Measurements from ENCODE around the gene ADAMTSL4.

The ADAMTSL4 gene

GRCh38 chr1:150545486-150546032 lies 3.6 kb upstream of the ADAMTSL4 start:
- Histone ChIP-seq H3K36me3 (ENCODE audit: control insufficient read depth, insufficient read depth, low read length) (no peaks in the 10 kb centered on the region), H3K27me3 (ENCODE audit: insufficient read depth, low read length, poor library complexity) (no peaks in the 10 kb centered on the region), H2BK120ac (ENCODE audit: low read depth, low read length) (no peak overlapping the region), H4K8ac (ENCODE audit: low read depth, low read length) (no peak overlapping the region), H3K4me3 (ENCODE audit: low read length) (no peak overlapping the region), H3K9ac (ENCODE audit: low read length) (no peak overlapping the region), H3K4ac (ENCODE audit: low read depth, low read length) (no peak overlapping the region), H2BK15ac (replicated peaks; ENCODE audit: low read depth) (no peak overlapping the region), H3K79me2 (ENCODE audit: control insufficient read depth, insufficient read depth, low read length) (no peaks in the 10 kb centered on the region), H2AK5ac (ENCODE audit: low read length) (no peak overlapping the region), H4K5ac (ENCODE audit: low read length) (no peak overlapping the region), H3K79me1 (ENCODE audit: low read length) (no peaks in the 10 kb centered on the region), H3K4me2 (ENCODE audit: low read length) (no peak overlapping the region), H3K56ac (ENCODE audit: low read length) (no peak overlapping the region), H3K18ac (ENCODE audit: low read length) (no peak overlapping the region), H3K23ac (ENCODE audit: low read length) (no peak overlapping the region), H3K27ac (ENCODE audit: low read depth, low read length) (no peak overlapping the region), H2BK5ac (ENCODE audit: low read length) (no peak overlapping the region), H3K4me1 (ENCODE audit: control insufficient read depth, low read depth, low read length) (no peaks in the 10 kb centered on the region)
- WGBS (ENCODE audit: extremely low coverage, insufficient coverage, low lambda C conversion rate) = no CpG with 5 or more reads among the region's 6 CpGs
- no peak for DNase-seq

GRCh38 chr1:150546294-150546937 lies 2.8 kb upstream of the ADAMTSL4 start:
- Histone ChIP-seq H3K27me3 (ENCODE audit: insufficient read depth, low read length, poor library complexity) (no peaks in the 10 kb centered on the region), H3K27ac (ENCODE audit: low read depth, low read length) (no peak overlapping the region), H3K9ac (ENCODE audit: low read length) (no peak overlapping the region), H3K56ac (ENCODE audit: low read length) (no peak overlapping the region), H4K8ac (ENCODE audit: low read depth, low read length) (no peak overlapping the region), H3K79me1 (ENCODE audit: low read length) (no peaks in the 10 kb centered on the region), H3K4me3 (ENCODE audit: low read length) (no peak overlapping the region), H3K79me2 (ENCODE audit: control insufficient read depth, insufficient read depth, low read length) (no peaks in the 10 kb centered on the region), H3K36me3 (ENCODE audit: control insufficient read depth, insufficient read depth, low read length) (no peaks in the 10 kb centered on the region), H3K4me1 (ENCODE audit: control insufficient read depth, low read depth, low read length) (no peaks in the 10 kb centered on the region), H3K4me2 (ENCODE audit: low read length) (no peak overlapping the region), H2BK120ac (ENCODE audit: low read depth, low read length) (no peak overlapping the region), H4K5ac (ENCODE audit: low read length) (no peak overlapping the region), H2AK5ac (ENCODE audit: low read length) (no peak overlapping the region), H2BK5ac (ENCODE audit: low read length) (no peak overlapping the region), H3K18ac (ENCODE audit: low read length) (no peak overlapping the region), H3K23ac (ENCODE audit: low read length) (no peak overlapping the region), H3K4ac (ENCODE audit: low read depth, low read length) (no peak overlapping the region), H2BK15ac (replicated peaks; ENCODE audit: low read depth) (no peak overlapping the region)
- no CpG with 5 or more reads among the region's 16 CpGs for WGBS (ENCODE audit: extremely low coverage, insufficient coverage, low lambda C conversion rate)
- DNase-seq = no peak

DNA sequence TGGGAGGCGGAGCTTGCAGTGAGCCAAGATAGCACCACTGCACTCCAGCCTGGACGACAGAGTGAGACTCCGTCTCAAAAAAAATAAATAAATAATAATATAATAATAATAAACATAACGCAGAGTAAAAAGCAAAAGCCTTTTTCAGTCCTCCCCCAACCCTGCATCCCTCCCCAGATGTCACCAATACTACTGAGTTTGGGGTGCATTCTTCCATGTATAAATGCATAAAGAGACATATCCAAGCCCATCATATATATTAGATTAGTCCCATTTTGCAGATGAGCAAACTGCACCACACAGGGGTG lies 930 bp upstream of the ADAMTSL4 start:
- Histone ChIP-seq H3K18ac (ENCODE audit: low read length) (peak overlapping the region; percentile 29), H3K23ac (ENCODE audit: low read length) (no peak overlapping the region), H3K27me3 (ENCODE audit: insufficient read depth, low read length, poor library complexity) (no peaks in the 10 kb centered on the region), H3K56ac (ENCODE audit: low read length) (peak overlapping the region; percentile 88), H3K79me2 (ENCODE audit: control insufficient read depth, insufficient read depth, low read length) (no peaks in the 10 kb centered on the region), H3K4me3 (ENCODE audit: low read length) (no peak overlapping the region), H2BK5ac (ENCODE audit: low read length) (no peak overlapping the region), H3K27ac (ENCODE audit: low read depth, low read length) (no peak overlapping the region), H3K79me1 (ENCODE audit: low read length) (no peaks in the 10 kb centered on the region), H4K5ac (ENCODE audit: low read length) (no peak overlapping the region), H4K8ac (ENCODE audit: low read depth, low read length) (no peak overlapping the region), H3K9ac (ENCODE audit: low read length) (peak overlapping the region; percentile 76), H2BK15ac (replicated peaks; ENCODE audit: low read depth) (no peak overlapping the region), H2AK5ac (ENCODE audit: low read length) (no peak overlapping the region), H2BK120ac (ENCODE audit: low read depth, low read length) (no peak overlapping the region), H3K4me1 (ENCODE audit: control insufficient read depth, low read depth, low read length) (no peaks in the 10 kb centered on the region), H3K4ac (ENCODE audit: low read depth, low read length) (no peak overlapping the region), H3K4me2 (ENCODE audit: low read length) (peak overlapping the region; percentile 89), H3K36me3 (ENCODE audit: control insufficient read depth, insufficient read depth, low read length) (no peaks in the 10 kb centered on the region)
- DNase-seq = no peak
- no CpG with 5 or more reads among the region's 4 CpGs for WGBS (ENCODE audit: extremely low coverage, insufficient coverage, low lambda C conversion rate)

GRCh38 chr1:150549496-150550221 lies 451 bp downstream of the ADAMTSL4 start:
- peak; percentile 81 for DNase-seq
- WGBS (ENCODE audit: extremely low coverage, insufficient coverage, low lambda C conversion rate) = no CpG with 5 or more reads among the region's 43 CpGs
- peak overlapping the region; percentile 52 for H3K27ac ChIP-seq (ENCODE audit: low read depth, low read length)

DNA sequence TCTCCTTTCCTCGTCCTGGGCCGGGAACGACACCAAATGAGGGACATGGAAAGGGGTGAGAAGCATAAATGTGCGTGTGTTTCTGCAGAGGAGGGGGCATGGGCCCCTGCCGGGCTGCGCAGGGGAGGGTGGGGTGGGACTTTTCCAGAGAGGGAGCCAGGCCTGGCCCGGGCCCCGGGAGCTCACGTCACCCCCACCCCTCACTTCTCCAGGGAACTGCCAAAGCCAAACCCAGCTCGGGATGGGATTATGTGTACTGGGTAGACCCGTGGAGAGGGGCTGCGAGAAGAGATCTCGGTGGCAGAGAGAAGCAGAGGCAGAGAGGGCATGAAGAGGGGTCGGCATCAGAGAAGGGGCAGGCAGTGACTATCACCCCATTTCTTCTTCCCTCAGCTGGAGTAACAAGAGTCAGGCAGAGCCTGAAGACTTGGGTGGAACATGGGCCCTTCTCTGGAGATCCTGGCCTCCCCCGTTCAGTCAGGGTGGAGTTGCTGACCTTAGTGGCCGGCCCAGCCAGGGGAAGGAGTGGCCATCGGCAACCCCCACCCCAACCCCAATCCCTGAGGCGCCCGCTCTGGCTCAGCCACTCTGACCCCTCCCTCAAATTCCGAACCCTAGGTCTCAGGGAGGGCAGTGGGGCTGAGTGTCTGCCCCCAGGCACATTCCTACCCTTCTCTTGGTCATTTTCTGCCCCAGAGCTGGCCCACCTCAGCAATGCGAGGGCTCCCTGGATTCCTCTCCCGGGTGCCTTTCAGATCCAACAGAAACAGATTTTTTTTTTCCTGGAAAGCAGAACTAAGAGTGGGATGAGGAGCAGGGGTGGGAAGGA lies 1.2 kb downstream of the ADAMTSL4 start:
- H3K18ac ChIP-seq (ENCODE audit: low read length) = no peak overlapping the region
- H3K23ac ChIP-seq (ENCODE audit: low read length) = peak overlapping the region; percentile 89
- no peaks in the 10 kb centered on the region for H3K4me1 ChIP-seq (ENCODE audit: control insufficient read depth, low read depth, low read length)
- no peak overlapping the region for H3K9ac ChIP-seq (ENCODE audit: low read length)
- no peaks in the 10 kb centered on the region for H3K36me3 ChIP-seq (ENCODE audit: control insufficient read depth, insufficient read depth, low read length)
- peak; percentile 68 for DNase-seq
- H3K79me2 ChIP-seq (ENCODE audit: control insufficient read depth, insufficient read depth, low read length) = no peaks in the 10 kb centered on the region
- no peak overlapping the region for H2BK120ac ChIP-seq (ENCODE audit: low read depth, low read length)
- no peak overlapping the region for H2BK15ac ChIP-seq (replicated peaks; ENCODE audit: low read depth)
- no peak overlapping the region for H4K5ac ChIP-seq (ENCODE audit: low read length)
- H3K79me1 ChIP-seq (ENCODE audit: low read length) = no peaks in the 10 kb centered on the region
- no peak overlapping the region for H3K4ac ChIP-seq (ENCODE audit: low read depth, low read length)
- H3K4me3 ChIP-seq (ENCODE audit: low read length) = no peak overlapping the region
- no peak overlapping the region for H2BK5ac ChIP-seq (ENCODE audit: low read length)
- H4K8ac ChIP-seq (ENCODE audit: low read depth, low read length) = no peak overlapping the region
- no peak overlapping the region for H3K4me2 ChIP-seq (ENCODE audit: low read length)
- H3K27me3 ChIP-seq (ENCODE audit: insufficient read depth, low read length, poor library complexity) = no peaks in the 10 kb centered on the region
- H3K27ac ChIP-seq (ENCODE audit: low read depth, low read length) = peak overlapping the region; percentile 23
- no peak overlapping the region for H2AK5ac ChIP-seq (ENCODE audit: low read length)
- H3K56ac ChIP-seq (ENCODE audit: low read length) = peak overlapping the region; percentile 17
- WGBS (ENCODE audit: extremely low coverage, insufficient coverage, low lambda C conversion rate) = no CpG with 5 or more reads among the region's 22 CpGs

More at GRCh38 chr1:150549496-150550221, 451 bp downstream of the ADAMTSL4 start:
- peak overlapping the region; percentile 56 for H3K56ac ChIP-seq (ENCODE audit: low read length)
- no peak overlapping the region for H2BK15ac ChIP-seq (replicated peaks; ENCODE audit: low read depth)
- no peak overlapping the region for H3K4me2 ChIP-seq (ENCODE audit: low read length)
- H3K18ac ChIP-seq (ENCODE audit: low read length) = peak overlapping the region; percentile 29
- no peaks in the 10 kb centered on the region for H3K4me1 ChIP-seq (ENCODE audit: control insufficient read depth, low read depth, low read length)
- H2BK5ac ChIP-seq (ENCODE audit: low read length) = no peak overlapping the region
- no peaks in the 10 kb centered on the region for H3K79me1 ChIP-seq (ENCODE audit: low read length)
- no peak overlapping the region for H4K5ac ChIP-seq (ENCODE audit: low read length)
- no peak overlapping the region for H2AK5ac ChIP-seq (ENCODE audit: low read length)
- H2BK120ac ChIP-seq (ENCODE audit: low read depth, low read length) = no peak overlapping the region
- H3K4me3 ChIP-seq (ENCODE audit: low read length) = no peak overlapping the region
- no peaks in the 10 kb centered on the region for H3K36me3 ChIP-seq (ENCODE audit: control insufficient read depth, insufficient read depth, low read length)
- no peaks in the 10 kb centered on the region for H3K79me2 ChIP-seq (ENCODE audit: control insufficient read depth, insufficient read depth, low read length)
- H3K27me3 ChIP-seq (ENCODE audit: insufficient read depth, low read length, poor library complexity) = no peaks in the 10 kb centered on the region
- no peak overlapping the region for H3K23ac ChIP-seq (ENCODE audit: low read length)
- H3K4ac ChIP-seq (ENCODE audit: low read depth, low read length) = no peak overlapping the region
- peak overlapping the region; percentile 29 for H3K9ac ChIP-seq (ENCODE audit: low read length)
- H4K8ac ChIP-seq (ENCODE audit: low read depth, low read length) = no peak overlapping the region
